GM21528 (cell line): ENCODE measurements around the gene CLP1.
"Not testable (repeated sequence)": the region's sequence is repeated elsewhere in the genome, so short reads cannot be mapped to it uniquely, and the experiment has no call there.

ENCODE experiments used
- ATAC-seq: cut with Tn5 transposase; IDR thresholded peaks from one replicate; pipeline ENCODE4 v1.9.1; 2021; ENCODE audit warnings: mild to moderate bottlenecking, moderate library complexity; ENCODE audit not compliant: unreplicated experiment, low FRiP score

CLP1 gene

DNA sequence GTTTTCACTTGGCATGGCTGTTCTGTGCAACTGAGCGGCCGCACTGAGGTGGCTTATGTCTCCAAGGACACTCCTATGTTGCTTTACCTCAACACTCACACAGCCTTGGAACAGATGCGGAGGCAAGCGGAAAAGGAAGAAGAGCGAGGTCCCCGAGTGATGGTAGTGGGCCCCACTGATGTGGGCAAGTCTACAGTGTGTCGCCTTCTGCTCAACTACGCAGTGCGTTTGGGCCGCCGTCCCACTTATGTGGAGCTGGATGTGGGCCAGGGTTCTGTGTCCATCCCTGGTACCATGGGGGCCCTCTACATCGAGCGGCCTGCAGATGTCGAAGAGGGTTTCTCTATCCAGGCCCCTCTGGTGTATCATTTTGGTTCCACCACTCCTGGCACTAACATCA lies 2.1 kb downstream of the CLP1 start:
- ATAC-seq, result no peak

DNA sequence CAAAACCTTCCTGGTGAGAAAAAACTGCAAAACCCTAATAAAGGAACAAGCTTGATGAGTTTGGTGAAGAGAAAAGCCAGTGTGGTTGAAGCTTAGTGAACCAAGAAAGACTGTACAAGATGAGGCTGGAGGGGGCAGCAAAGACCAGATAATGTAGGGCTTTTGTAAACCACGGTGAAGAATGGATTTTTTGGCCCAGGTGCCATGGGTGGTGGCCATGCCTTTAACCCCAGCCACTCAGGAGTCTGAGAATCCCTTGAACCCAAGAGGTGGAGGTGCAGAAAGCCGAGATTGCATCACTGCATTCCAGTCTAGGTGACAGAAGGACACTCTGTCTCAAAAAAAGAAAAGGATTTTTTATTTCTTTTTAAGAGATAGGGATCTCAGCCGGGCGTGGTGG lies 5.3 kb downstream of the CLP1 start:
- no peak for ATAC-seq

DNA sequence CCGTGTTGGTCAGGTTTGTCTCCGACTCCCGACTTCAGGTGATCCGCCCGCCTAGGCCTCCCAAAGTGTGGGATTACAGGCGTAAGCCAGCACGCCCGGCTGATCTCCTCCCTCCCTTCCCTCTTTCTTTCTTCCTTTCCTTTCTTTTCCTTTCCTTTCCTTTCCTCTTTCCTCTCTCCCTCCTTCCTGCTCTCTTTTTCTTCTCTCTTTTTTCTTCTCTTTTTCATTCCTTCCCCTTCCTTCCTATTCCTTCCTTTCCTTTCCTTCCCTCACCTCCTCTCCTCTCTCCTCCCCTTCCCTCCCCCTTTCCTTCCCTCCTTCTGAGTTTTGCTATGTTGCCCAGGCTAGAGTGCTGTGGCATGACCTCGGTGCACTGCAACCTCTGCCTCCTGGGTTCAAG lies 6.4 kb downstream of the CLP1 start:
- no peak for ATAC-seq

DNA sequence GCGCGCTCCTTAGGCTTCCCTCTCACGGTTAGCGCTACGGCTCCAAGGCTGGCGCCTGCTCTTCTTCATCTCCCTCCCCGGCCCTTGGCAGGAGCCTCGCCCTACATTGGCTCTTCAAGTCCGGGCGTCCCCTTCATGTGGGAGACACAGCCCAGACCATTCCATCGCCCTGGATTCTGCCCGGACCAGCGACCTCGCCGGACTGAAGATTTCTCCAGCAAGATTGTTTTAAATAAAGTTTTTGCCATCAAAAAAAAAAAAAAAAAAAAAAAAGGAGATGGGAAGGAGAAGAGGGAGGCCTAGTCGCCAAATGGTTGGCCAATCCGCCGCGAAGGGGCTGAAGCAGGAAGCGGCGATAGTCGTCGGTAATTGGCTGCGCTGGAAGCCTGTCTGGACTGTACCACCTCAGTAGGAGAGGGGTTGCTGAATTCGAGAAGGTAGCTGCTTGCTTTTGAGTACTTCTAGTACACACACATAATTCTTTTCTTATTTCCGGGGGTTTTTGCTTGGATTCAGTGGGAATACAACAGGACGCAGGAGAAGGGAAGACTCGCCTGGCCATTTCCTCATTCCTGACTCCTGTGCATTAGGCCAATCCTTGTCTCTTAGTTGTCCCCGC lies 9.7 kb downstream of the CLP1 start:
- ATAC-seq, result peak; percentile 74

DNA sequence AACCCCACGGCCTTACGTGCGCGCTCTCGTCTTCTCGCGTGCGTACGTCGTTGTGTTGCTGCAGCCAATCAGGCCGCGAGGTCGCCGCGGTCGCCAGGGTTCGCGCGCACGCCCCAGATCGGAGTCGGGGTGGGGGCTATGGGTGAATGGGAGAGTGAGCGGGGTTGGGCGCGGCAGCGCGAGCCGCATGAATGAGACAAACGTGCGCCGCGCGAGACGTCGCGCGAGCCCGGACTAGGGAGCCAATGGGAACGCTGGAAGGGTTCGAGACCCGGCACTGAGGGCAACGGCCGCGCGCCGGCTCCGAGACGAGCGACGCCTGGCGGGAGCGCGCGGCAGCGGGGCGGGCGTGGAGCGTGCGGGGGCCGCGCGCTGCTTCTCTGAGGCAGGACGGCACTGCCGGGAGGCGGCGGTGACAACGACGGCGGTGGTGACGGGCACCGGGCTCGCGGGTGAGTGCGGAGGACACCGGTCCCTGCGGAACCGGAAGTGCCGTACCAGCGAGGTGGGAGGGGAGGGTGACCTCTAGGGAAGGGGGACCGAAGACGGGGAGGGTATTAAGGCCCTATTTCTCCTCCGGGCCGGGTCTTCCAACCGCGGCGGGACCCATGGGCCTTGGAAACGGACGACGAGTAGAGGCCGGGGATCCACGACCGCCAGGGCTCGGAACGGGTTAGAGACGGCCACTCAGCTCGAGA lies 10.3 kb downstream of the CLP1 start, which contains the start of gene ZDHHC5:
Gene ZDHHC5 (plus strand): TSS at position 379 of the 698 bp plus-strand sequence. CDS start 4,977 bp downstream, outside the sequence.
- ATAC-seq, result peak; percentile 86

DNA sequence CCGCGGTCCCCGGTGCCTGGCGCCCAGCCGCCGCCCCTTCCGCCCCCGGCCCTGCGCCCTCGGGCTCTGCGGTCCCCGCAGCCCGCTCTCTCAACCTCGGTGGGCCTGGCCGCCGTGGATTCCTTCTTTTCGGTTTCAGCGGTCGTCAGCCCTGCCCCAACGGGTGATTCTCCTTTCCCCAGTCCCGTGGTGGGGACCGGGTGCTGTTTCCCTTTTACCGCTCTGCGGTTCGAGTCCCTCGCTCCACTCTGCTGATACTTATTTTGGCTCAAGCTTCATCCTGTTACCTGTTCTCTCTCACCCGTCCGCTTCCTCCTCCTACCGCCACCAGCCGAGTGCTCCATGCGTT lies 10.8 kb downstream of the CLP1 start:
- ATAC-seq, result peak; percentile 18

DNA sequence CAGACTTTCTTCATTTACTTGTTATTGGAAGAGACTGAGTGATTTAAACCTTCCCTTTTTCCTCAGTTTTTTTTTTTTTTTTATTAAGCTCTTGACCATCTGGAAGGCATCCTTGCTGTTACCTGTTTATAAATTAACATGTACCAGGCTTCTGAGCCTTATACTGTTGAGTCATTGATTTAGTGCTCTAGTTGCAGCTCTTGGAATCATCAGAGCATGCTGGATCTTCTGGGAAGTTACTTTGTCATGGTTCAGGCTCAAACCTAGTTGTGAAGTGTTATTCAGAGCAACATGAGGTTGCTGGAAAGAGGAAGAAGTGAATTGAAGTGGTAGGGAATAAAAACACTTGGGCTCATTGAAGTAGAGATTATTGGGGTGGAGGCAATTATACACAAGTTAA lies 16.7 kb downstream of the CLP1 start:
- ATAC-seq, result no peak

DNA sequence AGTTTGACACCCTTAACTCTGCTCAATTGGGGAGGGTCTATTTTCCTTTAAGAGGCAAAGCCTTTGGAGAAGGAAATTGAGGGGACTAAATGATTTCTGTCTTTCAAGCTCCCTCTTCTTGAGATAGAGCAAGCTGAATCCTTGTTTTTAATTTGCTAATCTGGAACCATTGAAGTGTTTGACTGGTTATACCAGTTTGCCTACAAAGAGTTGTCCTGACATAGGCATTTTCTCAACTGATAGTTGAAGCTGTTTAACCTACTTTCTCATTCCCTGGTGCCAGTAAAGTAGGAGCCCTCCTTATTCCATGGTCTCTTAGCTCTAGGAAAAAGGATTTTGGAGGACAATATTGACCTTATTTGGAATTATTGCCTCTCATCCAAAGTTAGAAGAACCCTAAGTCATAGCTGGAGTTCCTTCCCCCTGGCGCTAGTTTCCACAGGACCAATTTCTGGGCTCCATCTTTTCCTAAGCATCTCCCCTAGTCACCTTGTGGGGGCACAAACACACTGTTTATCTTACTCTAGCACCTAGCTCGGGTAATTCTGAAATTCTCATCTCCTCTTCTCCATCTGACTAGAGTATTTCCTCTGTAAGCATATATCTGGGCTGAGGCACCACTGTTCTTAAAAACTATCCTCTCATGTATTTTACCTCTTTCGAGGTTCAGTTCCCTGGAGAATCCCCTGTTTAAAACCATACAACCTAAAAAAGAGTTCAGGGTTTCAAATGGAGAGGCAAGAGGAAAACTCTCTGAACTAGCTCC lies 17.8 kb downstream of the CLP1 start:
- no peak for ATAC-seq

DNA sequence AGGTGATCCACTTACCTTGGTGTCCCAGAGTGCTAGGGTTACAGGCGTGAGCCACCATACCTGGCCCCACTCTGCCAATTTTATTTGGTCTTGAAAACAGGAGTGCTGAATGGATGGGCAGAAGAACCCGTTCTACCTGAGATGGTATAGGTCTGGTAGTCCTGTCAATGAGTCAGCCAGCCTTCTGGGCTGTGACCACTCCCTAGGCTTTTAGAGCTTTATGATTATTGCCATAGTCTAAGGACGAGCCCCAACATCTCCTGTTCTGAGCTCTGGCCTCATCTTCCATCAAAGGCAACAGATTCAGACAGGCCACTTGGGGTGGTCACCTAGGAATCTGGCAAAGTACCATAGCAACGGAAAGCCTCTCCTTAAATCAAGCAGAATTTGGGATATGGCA lies 21.8 kb downstream of the CLP1 start:
- ATAC-seq, result no peak

DNA sequence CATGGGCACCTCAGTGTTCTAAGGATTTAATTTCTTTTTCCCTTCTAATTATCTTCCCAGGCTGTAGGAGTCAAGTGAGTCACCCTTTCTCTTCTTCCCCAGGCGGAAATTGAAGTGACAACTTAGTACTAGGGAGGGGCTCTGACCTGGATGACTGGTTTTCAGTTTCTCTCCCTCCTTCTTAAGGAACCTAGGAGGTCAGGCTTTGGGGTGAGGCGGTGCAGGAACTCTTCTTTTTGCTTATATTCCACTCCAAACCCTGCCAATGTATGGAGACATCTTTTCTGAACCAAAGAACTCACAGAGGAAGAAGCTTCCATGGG lies 23.0 kb downstream of the CLP1 start:
- ATAC-seq, result no peak

DNA sequence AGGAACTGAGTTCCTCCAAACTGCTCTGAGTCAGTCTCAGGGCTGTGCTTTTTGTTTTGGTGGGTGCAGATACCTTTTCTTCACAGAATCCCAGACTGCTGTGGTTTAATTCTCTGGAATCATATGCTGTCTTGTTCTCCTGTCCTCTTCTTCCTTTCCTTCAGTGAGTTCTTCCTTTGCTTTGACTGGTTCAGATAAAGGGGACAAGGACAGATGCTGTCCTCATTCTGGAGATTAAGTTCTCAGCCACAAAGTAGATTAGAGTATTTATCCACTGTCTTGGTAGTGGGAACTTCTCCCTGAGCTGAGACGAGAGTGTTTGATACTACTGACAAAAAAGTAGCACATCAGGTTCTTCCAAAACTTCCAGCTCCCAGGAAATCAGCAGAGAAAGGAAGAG lies 23.6 kb downstream of the CLP1 start:
- no peak for ATAC-seq

DNA sequence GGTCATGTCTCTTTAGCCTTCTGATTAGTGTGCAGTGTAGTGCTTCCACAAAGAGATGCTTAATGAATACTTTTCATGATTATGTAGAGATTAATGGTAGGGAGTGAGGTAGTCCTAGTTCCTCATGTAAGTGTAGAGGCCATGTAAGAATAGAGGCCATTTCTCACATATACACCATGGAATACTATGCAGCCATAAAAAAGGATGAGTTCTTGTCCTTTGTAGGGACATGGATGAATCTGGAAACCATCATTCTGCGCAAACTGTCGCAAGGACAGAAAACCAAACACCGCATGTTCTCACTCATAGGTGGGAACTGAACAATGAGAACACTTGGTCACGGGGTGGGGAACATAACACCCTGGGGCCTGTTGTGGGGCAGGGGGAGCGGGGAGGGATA lies 32.9 kb downstream of the CLP1 start:
- ATAC-seq, result not testable (repeated sequence)

DNA sequence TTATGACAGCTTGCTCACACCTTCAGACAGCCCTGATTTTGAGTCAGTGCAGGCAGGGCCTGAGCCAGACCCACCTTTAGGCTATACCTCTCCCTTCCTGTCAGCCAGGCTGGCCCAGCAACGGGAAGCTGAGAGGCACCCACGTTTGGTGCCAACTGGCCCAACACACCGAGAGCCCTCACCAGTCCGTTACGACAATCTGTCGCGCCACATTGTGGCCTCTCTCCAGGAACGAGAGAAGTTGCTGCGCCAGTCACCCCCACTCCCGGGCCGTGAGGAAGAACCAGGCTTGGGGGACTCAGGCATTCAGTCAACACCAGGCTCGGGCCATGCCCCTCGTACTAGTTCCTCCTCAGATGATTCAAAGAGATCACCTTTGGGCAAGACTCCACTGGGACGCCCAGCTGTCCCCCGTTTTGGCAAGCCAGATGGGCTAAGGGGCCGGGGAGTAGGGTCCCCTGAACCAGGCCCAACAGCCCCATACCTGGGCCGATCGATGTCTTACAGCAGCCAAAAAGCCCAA lies 41.3 kb downstream of the CLP1 start:
- ATAC-seq, result no peak

DNA sequence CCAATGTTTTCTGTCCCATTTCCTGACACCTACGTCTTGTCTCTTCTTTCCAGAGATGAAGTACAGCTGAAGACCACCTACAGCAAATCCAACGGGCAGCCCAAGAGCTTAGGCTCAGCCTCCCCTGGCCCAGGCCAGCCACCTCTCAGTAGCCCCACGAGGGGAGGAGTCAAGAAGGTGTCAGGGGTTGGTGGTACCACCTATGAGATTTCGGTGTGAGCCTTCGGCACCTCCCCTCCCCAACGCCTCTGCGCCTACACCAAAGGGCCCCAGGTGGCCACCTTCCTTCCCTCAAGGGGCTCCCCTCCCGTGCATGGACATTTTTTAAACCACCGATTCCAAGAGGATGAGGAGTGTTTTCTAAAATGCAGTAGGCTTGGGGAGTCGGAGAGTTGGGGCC lies 42.3 kb downstream of the CLP1 start:
- no peak for ATAC-seq

DNA sequence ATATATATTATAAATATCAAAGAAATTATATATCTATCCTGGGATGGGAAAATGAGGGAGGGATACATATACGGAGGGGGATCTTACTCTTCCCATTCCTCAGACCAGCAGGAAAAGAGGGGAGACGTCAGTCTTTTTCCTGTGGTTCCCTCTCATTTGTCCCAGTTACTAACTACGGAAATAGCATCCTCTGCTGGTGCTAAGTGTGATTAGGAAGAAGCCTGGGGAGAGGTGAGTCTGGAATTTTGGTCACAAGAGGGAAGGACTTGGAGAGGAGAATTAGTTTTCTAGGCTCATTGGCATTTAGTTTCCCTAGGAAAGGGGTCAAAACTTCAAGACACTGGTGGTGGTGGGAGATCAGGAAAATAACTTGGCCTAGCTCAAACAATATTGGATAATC lies 42.9 kb downstream of the CLP1 start:
- no peak for ATAC-seq

DNA sequence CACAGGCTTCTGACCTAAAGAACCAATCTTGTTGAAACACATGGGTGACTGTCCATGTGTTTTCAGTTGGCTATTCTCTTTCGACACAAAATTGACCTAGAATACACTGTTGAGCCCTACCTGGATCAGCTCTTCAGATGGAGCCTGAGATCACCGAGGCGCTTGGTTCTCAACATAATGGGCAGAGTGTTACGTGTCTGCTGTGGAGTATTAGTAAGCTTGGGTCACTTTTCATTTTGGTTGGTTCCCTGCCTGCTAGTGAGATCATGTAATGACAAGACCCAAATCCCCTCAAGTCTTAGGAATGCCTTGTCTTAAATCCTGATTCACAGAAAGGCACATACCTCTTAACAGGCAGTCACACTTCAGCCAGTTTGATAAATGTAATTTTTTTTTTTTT lies 45.8 kb downstream of the CLP1 start:
- no peak for ATAC-seq

DNA sequence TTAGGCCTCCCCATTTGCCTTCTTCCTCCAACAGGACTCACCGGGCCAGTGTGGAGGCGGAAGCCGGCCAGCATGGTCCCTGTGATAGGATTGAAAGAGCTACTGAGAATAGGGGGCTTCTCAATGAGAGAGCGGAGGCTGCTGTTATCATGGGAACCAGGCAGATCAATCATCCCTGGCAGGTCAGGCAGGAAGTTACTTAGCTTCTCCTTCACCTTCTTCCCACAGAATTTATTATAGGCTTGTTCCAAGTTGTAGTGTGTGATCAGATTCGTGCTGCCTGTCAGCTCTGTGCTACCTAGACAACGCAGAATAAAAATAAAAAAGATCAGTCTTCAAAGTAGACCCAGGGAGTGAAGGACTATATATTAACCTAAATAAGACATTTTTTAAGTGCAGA lies 47.4 kb downstream of the CLP1 start:
- no peak for ATAC-seq

DNA sequence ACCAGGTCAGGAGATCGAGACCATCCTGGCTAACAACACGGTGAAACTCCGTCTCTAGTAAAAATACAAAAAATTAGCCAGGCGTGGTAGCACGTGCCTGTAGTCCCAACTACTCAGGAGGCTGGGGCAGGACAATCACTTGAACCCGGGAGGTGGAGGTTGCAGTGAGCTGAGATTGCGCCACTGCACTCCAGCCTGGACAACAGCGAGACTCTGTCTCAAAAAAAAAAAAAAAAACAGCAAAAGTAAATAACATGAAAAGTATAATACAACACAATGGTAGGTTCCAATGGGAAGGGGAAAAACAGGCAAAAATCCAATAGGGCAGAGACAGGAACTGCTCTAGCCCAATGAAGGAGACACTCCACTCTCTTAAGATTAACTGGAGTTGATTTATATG lies 47.9 kb downstream of the CLP1 start:
- not testable (repeated sequence) for ATAC-seq

DNA sequence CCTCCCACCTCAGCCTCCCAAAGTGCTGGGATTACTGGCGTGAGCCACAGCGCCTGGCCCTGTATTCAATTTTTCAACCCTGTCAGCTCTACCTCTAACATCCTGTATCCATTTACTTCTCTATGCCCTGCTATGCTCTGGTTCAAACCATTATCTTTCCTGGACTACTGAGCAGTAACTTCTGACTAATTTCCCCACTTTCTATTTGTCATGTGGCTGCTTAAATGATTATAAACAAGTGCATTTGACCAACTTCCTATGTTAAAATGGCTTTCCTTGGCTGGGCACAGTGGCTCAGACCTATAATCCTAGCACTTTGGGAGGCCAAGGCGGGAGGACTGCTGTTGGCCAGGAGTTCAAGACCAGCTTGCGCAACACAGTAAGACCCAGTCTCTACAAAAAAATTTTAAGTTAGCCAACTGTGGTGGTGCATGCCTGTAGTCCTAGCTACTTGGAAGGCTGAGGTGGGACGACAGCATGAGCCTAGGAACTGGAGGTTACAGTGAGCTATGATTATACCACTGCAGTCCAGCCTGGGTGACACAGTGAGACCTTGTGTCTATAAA lies 52.3 kb downstream of the CLP1 start:
- ATAC-seq, result no peak
